ENCODE measurements around the gene PPP2R5E.

- no peak for TF ChIP-seq TAF1 (conservative IDR thresholded peaks at IDR 0.05)
- TF ChIP-seq, protein P1, sequence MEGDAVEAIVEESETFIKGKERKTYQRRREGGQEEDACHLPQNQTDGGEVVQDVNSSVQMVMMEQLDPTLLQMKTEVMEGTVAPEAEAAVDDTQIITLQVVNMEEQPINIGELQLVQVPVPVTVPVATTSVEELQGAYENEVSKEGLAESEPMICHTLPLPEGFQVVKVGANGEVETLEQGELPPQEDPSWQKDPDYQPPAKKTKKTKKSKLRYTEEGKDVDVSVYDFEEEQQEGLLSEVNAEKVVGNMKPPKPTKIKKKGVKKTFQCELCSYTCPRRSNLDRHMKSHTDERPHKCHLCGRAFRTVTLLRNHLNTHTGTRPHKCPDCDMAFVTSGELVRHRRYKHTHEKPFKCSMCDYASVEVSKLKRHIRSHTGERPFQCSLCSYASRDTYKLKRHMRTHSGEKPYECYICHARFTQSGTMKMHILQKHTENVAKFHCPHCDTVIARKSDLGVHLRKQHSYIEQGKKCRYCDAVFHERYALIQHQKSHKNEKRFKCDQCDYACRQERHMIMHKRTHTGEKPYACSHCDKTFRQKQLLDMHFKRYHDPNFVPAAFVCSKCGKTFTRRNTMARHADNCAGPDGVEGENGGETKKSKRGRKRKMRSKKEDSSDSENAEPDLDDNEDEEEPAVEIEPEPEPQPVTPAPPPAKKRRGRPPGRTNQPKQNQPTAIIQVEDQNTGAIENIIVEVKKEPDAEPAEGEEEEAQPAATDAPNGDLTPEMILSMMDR (IDR thresholded peaks at IDR 0.05; ENCODE audit: low read depth, low read length, missing input control), result no peak
Measured at GRCh38 chr14:63477556-63477955, 65.6 kb downstream of the PPP2R5E start.

All from liver (tissue), 3 donors.